Measurements from ENCODE around the gene DNM1.
A peak's percentile ranks its signal among the peaks of the same experiment; 100 is the strongest.
"Not testable (repeated sequence)": the region's sequence is repeated elsewhere in the genome, so short reads cannot be mapped to it uniquely, and the experiment has no call there.

DNM1 gene

DNA sequence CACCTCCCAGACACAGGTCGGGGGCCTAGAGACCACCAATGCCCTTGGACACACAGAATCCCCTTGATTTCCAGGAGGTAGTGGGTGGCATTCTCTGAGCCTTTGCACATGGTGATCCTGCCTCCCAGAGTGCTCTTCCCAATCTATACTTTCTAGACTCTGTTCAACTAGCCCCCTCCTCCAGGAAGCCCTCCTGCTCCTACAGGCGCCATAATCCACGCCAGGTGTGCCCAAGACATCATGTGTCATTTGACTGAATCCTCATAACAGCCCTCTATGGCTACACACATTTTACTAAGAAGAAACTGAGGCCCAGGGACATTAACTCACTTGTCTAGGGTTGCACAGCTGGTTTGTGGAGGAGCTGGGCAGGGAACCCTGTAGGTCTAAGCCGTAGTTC is 36.0 kb upstream of the DNM1 start:
- Mint-ChIP-seq H3K4me3 (no peak overlapping the region), H3K27me3 (ENCODE audit: low read depth) (no peaks in the 10 kb centered on the region), H3K9me3 (no peaks in the 10 kb centered on the region), H3K27ac (no peak overlapping the region), H3K36me3 (ENCODE audit: low read depth) (peaks cover 21% of the 10 kb centered on the region), H3K4me1 (ENCODE audit: low read depth) (peaks cover 6% of the 10 kb centered on the region)

DNA sequence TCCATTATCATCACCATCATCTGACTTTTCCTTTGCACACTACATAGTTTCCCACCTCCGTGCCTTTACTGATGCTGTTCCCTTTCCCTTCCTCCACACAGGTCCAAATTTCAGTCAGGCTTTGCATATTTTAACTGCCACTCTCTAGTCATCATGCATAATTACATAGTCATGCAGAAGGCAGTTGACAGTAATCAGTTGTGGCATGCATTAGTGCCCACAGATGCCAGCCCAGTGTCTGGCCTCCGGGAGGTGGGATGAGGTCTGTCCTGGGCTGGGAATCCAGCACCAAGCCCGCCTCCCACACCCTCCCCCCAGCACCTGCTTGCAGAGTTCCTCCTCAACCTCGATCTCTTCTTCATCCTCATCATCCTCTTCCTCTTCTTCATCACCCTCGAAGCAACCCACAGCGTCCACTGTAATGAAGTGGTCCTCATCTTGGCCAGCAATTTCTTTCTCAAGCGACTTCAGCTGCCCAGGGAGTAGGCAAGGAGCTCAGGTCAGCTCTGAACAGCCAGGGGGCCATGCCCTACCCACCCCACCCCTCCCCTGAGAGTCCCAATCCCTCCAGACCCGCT is 34.4 kb upstream of the DNM1 start:
- Mint-ChIP-seq H3K9me3 (no peaks in the 10 kb centered on the region), H3K4me3 (no peak overlapping the region), H3K27me3 (ENCODE audit: low read depth) (no peaks in the 10 kb centered on the region), H3K4me1 (ENCODE audit: low read depth) (peaks cover 2% of the 10 kb centered on the region), H3K27ac (no peak overlapping the region), H3K36me3 (ENCODE audit: low read depth) (peaks cover 21% of the 10 kb centered on the region)

DNA sequence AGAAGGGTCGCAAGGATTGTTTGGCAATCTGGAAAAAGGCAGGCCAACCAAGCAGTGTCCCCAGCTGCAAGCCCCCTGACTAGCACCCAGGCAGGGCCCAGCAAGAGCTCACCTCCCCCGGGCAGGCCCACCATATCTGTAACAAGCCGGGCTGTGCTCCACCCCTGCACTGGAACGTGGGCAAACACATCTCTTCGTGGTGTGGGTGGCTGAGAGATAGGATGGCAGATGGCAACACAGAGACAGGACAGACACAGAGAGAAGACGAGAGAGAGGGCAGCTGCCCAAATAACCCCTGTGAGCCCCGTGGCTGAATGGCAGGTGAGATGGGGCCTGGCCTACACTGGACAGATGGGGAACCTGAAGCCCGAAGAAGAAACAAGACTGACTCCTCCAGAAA is 33.7 kb upstream of the DNM1 start:
- peaks cover 19% of the 10 kb centered on the region for H3K36me3 Mint-ChIP-seq (ENCODE audit: low read depth)
- peaks cover 2% of the 10 kb centered on the region for H3K4me1 Mint-ChIP-seq (ENCODE audit: low read depth)

DNA sequence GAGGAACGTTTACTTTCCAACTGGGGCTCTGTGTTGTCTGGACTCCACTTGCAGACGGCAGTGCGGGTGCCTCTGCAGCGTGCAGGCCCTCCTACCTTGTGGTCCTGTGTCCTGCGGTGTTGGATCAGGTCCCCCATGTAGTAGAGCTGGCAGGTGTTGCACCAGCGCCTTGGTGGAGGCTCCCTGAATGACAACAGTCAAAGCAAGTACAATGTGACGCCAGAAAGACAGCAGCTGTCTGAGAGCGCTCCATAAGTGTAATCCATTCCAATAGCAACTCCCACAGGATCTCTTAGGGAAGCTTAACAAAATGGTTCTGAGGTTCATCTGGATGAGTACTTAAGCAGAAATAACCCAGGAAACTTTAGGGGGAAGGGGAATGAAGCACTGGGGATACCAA is 33.3 kb upstream of the DNM1 start:
- H3K4me3 Mint-ChIP-seq, result no peak overlapping the region
- no peak overlapping the region for H3K27ac Mint-ChIP-seq
- H3K4me1 Mint-ChIP-seq (ENCODE audit: low read depth), result peaks cover 2% of the 10 kb centered on the region
- peaks cover 18% of the 10 kb centered on the region for H3K36me3 Mint-ChIP-seq (ENCODE audit: low read depth)
- H3K9me3 Mint-ChIP-seq, result no peaks in the 10 kb centered on the region
- no peaks in the 10 kb centered on the region for H3K27me3 Mint-ChIP-seq (ENCODE audit: low read depth)

More for the DNA sequence above, 33.7 kb upstream of the DNM1 start:
- no peaks in the 10 kb centered on the region for H3K27me3 Mint-ChIP-seq (ENCODE audit: low read depth)
- H3K27ac Mint-ChIP-seq, result no peak overlapping the region
- H3K4me3 Mint-ChIP-seq, result no peak overlapping the region
- no peaks in the 10 kb centered on the region for H3K9me3 Mint-ChIP-seq

DNA sequence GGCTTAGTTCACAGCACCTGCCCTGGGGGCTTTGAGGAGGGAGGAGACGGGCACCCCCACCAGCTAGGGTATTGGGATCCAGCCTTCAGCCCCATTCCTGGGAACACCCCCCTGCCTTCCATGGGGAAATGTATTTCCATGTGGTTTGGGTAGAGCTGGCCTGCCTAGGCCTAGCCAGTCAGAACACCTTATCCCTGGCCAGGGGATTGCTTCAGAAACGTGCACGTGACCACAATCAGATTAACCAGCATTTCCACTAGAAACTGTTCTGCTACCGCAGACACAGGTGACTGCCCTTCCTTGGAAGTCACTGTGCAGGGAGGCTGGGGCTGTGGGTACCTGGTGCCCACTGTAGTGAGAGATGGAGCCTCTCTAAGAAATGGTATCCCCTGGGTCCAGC is 29.1 kb upstream of the DNM1 start:
- H3K27me3 Mint-ChIP-seq (ENCODE audit: low read depth), result no peaks in the 10 kb centered on the region
- H3K4me1 Mint-ChIP-seq (ENCODE audit: low read depth), result no peaks in the 10 kb centered on the region
- peaks cover 29% of the 10 kb centered on the region for H3K36me3 Mint-ChIP-seq (ENCODE audit: low read depth)
- H3K27ac Mint-ChIP-seq, result no peak overlapping the region
- H3K9me3 Mint-ChIP-seq, result peaks cover 3% of the 10 kb centered on the region
- no peak overlapping the region for H3K4me3 Mint-ChIP-seq

DNA sequence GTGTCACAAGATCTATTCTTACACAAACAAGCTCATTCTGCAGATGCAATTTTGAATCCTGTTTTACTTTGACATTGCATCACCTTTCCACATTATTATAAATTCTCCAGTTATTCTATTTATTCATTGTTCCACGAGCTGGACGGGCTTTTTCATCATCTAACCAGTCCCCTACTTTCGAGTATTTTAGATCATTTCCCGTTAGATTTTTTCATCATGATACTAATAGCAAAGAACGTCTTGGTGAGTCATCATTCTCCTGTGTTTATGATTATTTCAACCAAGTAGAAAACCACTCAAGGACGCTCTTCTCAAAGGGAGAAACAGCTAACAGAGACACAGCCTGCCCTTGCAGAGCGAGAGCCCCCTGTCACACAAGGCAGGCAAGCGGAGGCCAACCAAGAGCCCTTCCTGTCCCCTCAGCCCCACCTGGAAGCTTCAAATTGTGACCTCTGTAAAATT is 28.0 kb upstream of the DNM1 start:
- Mint-ChIP-seq H3K4me1 (ENCODE audit: low read depth) (no peaks in the 10 kb centered on the region), H3K27me3 (ENCODE audit: low read depth) (no peaks in the 10 kb centered on the region), H3K4me3 (no peak overlapping the region), H3K9me3 (peaks cover 4% of the 10 kb centered on the region), H3K36me3 (ENCODE audit: low read depth) (peaks cover 34% of the 10 kb centered on the region), H3K27ac (no peak overlapping the region)

DNA sequence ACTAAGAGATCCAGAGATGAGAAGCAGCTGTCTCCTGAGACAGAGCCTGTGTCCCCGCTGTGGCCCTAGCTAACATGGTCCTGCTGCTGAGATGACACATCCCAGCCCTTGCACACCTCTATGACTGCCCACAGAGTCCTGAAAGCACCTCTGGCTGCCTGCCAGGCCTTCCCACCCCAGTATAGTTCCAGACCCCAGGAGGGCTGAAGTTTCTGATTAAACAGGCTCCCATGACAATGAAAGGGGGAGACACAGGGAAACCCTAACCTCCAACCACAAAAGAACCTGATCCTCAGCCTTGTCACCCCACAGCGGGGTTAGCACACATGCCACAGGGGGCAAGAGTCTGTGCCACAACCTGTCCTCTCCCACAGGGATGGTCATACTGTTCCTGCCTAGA is 27.5 kb upstream of the DNM1 start:
- peaks cover 40% of the 10 kb centered on the region for H3K36me3 Mint-ChIP-seq (ENCODE audit: low read depth)

DNA sequence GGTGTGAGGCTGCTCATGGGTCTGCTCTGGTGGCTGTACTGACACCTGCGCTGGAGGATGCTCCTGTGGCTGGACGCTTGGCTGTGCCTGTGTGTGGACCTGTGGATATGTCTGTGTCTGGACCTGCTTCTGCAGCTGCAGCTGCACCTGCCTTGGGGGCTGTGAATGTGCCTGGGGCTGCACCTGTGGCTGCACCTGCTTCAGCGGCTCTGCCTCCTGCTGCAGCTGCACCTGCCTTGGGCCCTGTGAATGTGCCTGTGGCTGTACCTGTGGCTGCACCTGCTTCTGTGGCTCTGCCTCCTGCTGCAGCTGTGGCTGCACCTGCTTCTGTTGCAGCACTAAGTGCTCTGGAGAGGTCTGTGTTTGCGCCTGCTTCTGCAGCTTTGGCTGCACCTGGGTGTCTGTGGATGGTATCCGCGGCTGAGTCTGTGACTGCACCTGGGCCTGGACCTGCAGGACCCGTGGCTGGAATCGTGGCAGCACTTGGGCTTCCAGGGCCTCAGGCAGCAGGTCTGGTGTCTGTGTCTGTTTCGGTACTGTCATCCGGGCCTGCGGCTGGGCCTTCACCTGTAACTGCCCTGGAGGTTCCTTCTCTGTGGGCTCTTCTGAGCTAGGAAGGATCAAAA is 24.3 kb upstream of the DNM1 start:
- H3K27ac Mint-ChIP-seq, result no peak overlapping the region
- peaks cover 53% of the 10 kb centered on the region for H3K36me3 Mint-ChIP-seq (ENCODE audit: low read depth)

More for the DNA sequence above, 27.5 kb upstream of the DNM1 start:
- no peaks in the 10 kb centered on the region for H3K4me1 Mint-ChIP-seq (ENCODE audit: low read depth)
- no peak overlapping the region for H3K27ac Mint-ChIP-seq
- H3K4me3 Mint-ChIP-seq, result no peak overlapping the region
- peaks cover 4% of the 10 kb centered on the region for H3K9me3 Mint-ChIP-seq
- H3K27me3 Mint-ChIP-seq (ENCODE audit: low read depth), result no peaks in the 10 kb centered on the region

DNA sequence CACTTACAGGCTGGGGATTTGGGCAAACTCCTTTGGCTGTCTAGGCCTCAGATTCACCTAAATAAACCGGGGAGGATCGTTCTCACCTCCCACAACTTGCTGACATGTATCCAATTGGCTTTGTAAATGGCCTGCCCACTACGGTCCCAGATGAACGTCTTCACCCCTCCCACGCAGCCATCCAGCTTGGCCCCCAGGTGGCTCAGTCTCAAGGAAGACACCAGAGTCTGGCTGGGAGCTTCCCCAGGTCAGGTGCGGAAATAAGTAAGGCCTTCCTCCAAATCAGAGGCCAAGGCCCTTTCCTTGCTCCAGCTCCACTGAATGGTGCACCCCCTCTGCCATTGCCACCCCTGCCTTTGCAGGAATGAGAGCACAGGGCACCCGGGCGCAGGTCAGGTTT is 23.2 kb upstream of the DNM1 start:
- Mint-ChIP-seq H3K9me3 (peaks cover 4% of the 10 kb centered on the region), H3K27ac (no peak overlapping the region), H3K27me3 (ENCODE audit: low read depth) (no peaks in the 10 kb centered on the region), H3K36me3 (ENCODE audit: low read depth) (peaks cover 53% of the 10 kb centered on the region), H3K4me3 (no peak overlapping the region), H3K4me1 (ENCODE audit: low read depth) (peaks cover 2% of the 10 kb centered on the region)

More for the DNA sequence above, 24.3 kb upstream of the DNM1 start:
- Mint-ChIP-seq H3K4me3 (no peak overlapping the region), H3K27me3 (ENCODE audit: low read depth) (no peaks in the 10 kb centered on the region), H3K4me1 (ENCODE audit: low read depth) (peaks cover under 1% of the 10 kb centered on the region), H3K9me3 (peaks cover 4% of the 10 kb centered on the region)

DNA sequence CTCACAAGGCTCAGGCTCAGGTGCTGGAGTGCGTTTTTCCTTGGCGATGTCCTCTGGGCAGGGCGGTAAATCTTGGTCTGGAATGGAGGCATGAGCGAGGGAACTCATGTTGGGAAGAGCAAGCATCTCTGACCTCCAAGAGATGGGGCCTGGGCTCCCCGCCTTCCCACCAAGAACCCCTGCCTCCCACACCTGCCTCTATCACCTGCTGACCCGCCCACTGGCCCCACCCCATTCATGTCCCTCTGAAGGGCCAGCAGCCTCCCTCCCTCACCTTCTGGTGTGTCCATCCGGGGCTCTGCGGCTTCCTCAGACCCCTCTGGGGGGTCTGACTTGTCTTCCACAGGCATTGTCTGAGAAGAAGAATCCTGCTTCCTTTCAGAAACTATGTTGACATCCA is 22.7 kb upstream of the DNM1 start:
- H3K4me1 Mint-ChIP-seq (ENCODE audit: low read depth), result peaks cover 2% of the 10 kb centered on the region
- H3K4me3 Mint-ChIP-seq, result no peak overlapping the region
- H3K27me3 Mint-ChIP-seq (ENCODE audit: low read depth), result no peaks in the 10 kb centered on the region
- H3K36me3 Mint-ChIP-seq (ENCODE audit: low read depth), result peaks cover 49% of the 10 kb centered on the region
- H3K9me3 Mint-ChIP-seq, result peaks cover 4% of the 10 kb centered on the region
- no peak overlapping the region for H3K27ac Mint-ChIP-seq

DNA sequence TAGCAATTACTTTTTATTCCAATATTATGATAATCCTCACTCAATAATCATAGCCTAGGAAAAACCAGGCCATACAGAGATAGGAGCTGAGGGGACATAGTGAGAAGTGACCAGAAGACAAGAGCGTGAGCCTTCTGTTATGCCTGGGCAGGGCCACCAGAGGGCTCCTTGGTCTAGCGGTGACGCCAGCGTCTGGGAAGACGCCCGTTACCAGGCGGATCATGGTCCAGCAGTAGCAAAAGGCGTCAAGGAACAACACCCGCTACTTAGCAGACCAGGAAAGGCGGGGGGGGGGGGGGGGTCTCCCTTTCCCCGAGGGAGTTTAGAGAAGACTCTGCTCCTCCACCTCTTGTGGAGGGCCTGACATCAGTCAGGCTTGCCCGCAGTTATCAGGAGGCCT is 21.7 kb upstream of the DNM1 start:
- not testable (repeated sequence) for H3K4me3 Mint-ChIP-seq; H3K4me1 Mint-ChIP-seq (ENCODE audit: low read depth); H3K27ac Mint-ChIP-seq; H3K9me3 Mint-ChIP-seq; H3K27me3 Mint-ChIP-seq (ENCODE audit: low read depth)
- peaks cover 52% of the 10 kb centered on the region for H3K36me3 Mint-ChIP-seq (ENCODE audit: low read depth)

DNA sequence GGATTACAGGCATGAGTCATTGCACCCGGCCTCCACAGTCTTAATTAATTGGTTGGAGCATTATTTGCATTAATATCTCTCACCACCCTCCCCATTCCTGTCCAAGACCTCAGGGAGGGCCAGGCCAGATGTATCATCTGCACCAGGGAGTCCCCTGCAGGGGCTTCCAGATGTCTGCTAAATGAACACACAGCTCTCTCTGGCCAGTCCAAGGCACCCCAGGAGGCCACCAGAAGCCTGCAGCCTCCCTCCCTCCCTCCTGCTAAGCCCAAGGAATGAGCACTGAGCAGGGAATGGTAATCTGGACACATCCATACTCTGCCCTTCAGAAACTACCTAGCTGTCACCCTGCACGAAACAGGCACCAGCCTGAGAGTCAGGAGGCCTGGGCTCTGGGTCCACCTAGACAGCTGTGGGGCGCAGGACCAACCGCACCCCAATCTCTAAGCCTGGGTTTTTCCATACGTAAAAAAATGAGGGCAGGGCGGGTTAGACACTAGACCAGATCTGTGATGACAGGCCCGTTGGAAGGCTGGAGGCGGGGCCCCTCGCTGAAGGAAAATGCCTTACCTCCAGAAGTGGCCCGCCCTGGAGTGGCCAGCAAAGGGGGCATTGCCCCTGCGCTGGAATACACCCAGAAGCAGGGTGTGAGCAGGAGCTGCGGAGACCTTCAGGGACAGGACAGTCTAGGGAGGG is 20.1 kb upstream of the DNM1 start:
- peaks cover 52% of the 10 kb centered on the region for H3K36me3 Mint-ChIP-seq (ENCODE audit: low read depth)
- H3K4me3 Mint-ChIP-seq, result no peak overlapping the region
- H3K27me3 Mint-ChIP-seq (ENCODE audit: low read depth), result no peaks in the 10 kb centered on the region
- H3K27ac Mint-ChIP-seq, result no peak overlapping the region
- H3K4me1 Mint-ChIP-seq (ENCODE audit: low read depth), result peaks cover 6% of the 10 kb centered on the region
- peaks cover 4% of the 10 kb centered on the region for H3K9me3 Mint-ChIP-seq

DNA sequence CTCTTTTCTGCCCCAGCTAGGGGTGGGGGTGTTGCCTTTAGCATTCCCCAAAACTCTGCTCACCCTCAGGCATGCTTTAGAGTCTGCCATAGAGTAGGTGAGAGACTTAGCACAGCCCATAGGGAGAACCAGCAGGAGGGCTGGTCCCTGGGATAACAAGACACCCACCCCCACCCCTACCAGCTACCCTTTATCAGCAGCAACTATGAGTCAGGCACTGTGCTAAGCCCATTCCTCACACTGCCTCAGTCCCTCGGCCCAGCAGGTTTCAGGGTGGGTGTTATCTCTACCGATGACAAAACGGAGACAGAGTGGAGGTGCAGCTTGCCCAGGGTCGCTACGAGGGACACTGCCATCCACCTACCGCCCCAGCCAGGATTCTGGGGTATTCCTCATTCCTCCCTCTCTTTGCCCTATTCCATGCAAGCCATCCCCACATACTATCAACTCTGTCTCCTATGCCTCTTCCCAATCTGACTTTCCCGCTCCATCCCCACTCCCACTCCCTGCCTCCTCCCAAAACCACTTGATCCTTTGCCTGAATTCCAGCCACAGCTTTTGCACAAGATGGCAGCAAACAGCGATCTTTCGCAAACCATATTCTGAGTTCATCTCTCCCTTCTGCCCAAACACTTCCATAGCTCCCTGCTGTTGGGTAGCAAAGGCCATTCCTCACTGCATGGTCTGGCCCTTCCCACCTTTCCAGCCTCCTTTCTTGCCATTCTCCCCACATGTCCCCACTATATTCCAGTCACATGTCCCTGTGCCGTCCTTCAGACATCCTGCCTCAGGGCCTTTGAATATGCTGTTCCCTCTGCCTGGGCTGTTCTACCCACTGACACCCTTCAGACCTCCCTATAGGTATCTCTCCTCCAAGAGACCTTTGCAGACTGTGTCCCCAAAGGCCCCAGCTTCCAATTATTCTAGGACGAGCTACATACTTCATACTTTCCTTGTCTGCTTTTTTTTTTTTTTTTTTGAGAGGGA is 16.9 kb upstream of the DNM1 start:
- peaks cover 18% of the 10 kb centered on the region for H3K4me1 Mint-ChIP-seq (ENCODE audit: low read depth)
- no peak overlapping the region for H3K4me3 Mint-ChIP-seq
- H3K27me3 Mint-ChIP-seq (ENCODE audit: low read depth), result no peaks in the 10 kb centered on the region
- H3K27ac Mint-ChIP-seq, result peak overlapping the region; percentile 12
- H3K9me3 Mint-ChIP-seq, result no peaks in the 10 kb centered on the region
- peaks cover 43% of the 10 kb centered on the region for H3K36me3 Mint-ChIP-seq (ENCODE audit: low read depth)

DNA sequence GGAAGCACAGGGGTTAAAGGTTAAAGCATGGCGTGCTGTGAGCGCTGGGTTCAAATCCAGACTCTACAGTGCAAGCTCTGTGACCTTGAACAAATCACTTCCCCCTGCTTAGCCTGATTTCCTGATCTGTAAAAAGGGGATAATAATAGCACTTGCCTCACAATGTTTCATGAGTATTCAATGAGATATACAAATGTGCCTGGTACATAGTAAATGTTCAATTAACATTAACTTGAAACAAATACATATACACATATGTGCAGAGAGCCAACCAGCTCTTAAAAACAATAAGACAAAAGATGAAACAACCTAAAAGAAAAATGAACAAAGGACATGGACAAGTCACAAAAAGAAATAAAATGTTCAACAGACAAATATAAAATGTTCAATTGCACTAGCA is 15.8 kb upstream of the DNM1 start:
- H3K4me1 Mint-ChIP-seq (ENCODE audit: low read depth), result peaks cover 22% of the 10 kb centered on the region
- H3K4me3 Mint-ChIP-seq, result no peak overlapping the region
- H3K36me3 Mint-ChIP-seq (ENCODE audit: low read depth), result peaks cover 40% of the 10 kb centered on the region
- H3K9me3 Mint-ChIP-seq, result no peaks in the 10 kb centered on the region
- no peaks in the 10 kb centered on the region for H3K27me3 Mint-ChIP-seq (ENCODE audit: low read depth)
- no peak overlapping the region for H3K27ac Mint-ChIP-seq
